ENCODE data around the gene C2CD4D. TPM values are rescaled to one million over a fixed set of nuclear protein-coding genes. Genes with fewer than 3 reads are reported as not detected.

Gene C2CD4D
- total and polyA plus RNA-seq, 12 donors: 0.04 TPM; not detected in 11

- Histone ChIP-seq H3K27ac (peak within 1 kb of the TSS in 8 of 10 donors; percentile 1 to 64 (median 52)), H3K9me3 (no peaks in the 10 kb centered on the region), H3K36me3 (peaks cover 0 to 10% (median 0%) of the 10 kb centered on the region in 9 donors), H3K4me3 (peak within 1 kb of the TSS; percentile 55 to 81 (median 70)), H3K27me3 (no peaks in the 10 kb centered on the region), H3K4me1 (peaks cover 0 to 25% (median 14%) of the 10 kb centered on the region in 9 donors)
- peak in 6 of 9 donors; percentile 22 to 53 (median 40) for TF ChIP-seq CTCF (IDR thresholded peaks at IDR 0.05)
- DNase-seq (peak; percentile 96 to 99), ATAC-seq (peak; percentile 99 to 100 (median 100))
- WGBS, 2 donors: 1% methylated on average over 58 of the region's 58 CpGs
- intact Hi-C loops (cut with DNase I): no loop called here
These were observed 49.3 kb downstream of the C2CD4D start, which contains the start of gene TDRKH for GRCh38 chr1:151790071-151790939. TDRKH (minus strand) TSS chr1:151790500; CDS start chr1:151783022, 7,478 bp downstream.

Other genes starting within 250 kb of the C2CD4D start
- gene SNX27, start 227.8 kb downstream of the C2CD4D start, total RNA-seq: 10 to 100 TPM; 26.9 to 37.8 (median 33.4) TPM
- 1 to 10 TPM; 6.5 to 7.1 TPM for gene SNX27, start 227.8 kb downstream of the C2CD4D start, polyA plus RNA-seq
- not detected for gene CELF3, start 123.0 kb downstream of the C2CD4D start, total RNA-seq
- under 1 TPM in 1 of 2 donors, not detected in 1; 0.04 TPM for gene CELF3, start 123.0 kb downstream of the C2CD4D start, polyA plus RNA-seq
- gene RIIAD1, start 118.3 kb downstream of the C2CD4D start, total RNA-seq: 10 to 100 TPM in 2 of 10 donors, 1 to 10 TPM in 8; 3.4 to 11.4 (median 7.1) TPM
- 1 to 10 TPM in 1 of 2 donors, not detected in 1; 5.5 TPM for gene RIIAD1, start 118.3 kb downstream of the C2CD4D start, polyA plus RNA-seq
- gene MRPL9, start 76.3 kb downstream of the C2CD4D start, total RNA-seq: 10 to 100 TPM; 39.9 to 53.4 (median 46.4) TPM
- 10 to 100 TPM; 55.2 to 57.7 TPM for gene MRPL9, start 76.3 kb downstream of the C2CD4D start, polyA plus RNA-seq
- gene TDRKH, start 49.3 kb downstream of the C2CD4D start, total RNA-seq: 1 to 10 TPM; 3.4 to 7.6 (median 5.1) TPM
- gene TDRKH, start 49.3 kb downstream of the C2CD4D start, polyA plus RNA-seq: 1 to 10 TPM; 3.6 to 4.9 TPM
- gene LINGO4, start 34.4 kb downstream of the C2CD4D start, total RNA-seq: 1 to 10 TPM in 3 of 10 donors, under 1 TPM in 7; 0.17 to 2.7 (median 0.71) TPM
- under 1 TPM; 0.10 to 0.51 TPM for gene LINGO4, start 34.4 kb downstream of the C2CD4D start, polyA plus RNA-seq
- gene RORC, start 8.0 kb downstream of the C2CD4D start, total RNA-seq: 10 to 100 TPM in 8 of 10 donors, 1 to 10 TPM in 2; 5.9 to 21.0 (median 15.3) TPM
- gene RORC, start 8.0 kb downstream of the C2CD4D start, polyA plus RNA-seq: 10 to 100 TPM in 1 of 2 donors, 1 to 10 TPM in 1; 4.0 to 12.2 TPM
- under 1 TPM in 1 of 10 donors, not detected in 9; 0.25 TPM for gene THEM5, start 13.9 kb upstream of the C2CD4D start, total RNA-seq
- not detected for gene THEM5, start 13.9 kb upstream of the C2CD4D start, polyA plus RNA-seq
- gene THEM4, start 69.7 kb upstream of the C2CD4D start, total RNA-seq: 10 to 100 TPM; 14.5 to 18.6 (median 16.2) TPM
- 10 to 100 TPM; 13.9 to 32.5 TPM for gene THEM4, start 69.7 kb upstream of the C2CD4D start, polyA plus RNA-seq
- gene S100A10, start 154.0 kb upstream of the C2CD4D start, total RNA-seq: 100 to 1,000 TPM in 9 of 10 donors, 10 to 100 TPM in 1; 71.3 to 519 (median 235) TPM
- 100 to 1,000 TPM; 319 to 412 TPM for gene S100A10, start 154.0 kb upstream of the C2CD4D start, polyA plus RNA-seq
- 100 to 1,000 TPM in 2 of 10 donors, 10 to 100 TPM in 8; 41.4 to 215 (median 51.6) TPM for gene S100A11, start 197.2 kb upstream of the C2CD4D start, total RNA-seq
- gene S100A11, start 197.2 kb upstream of the C2CD4D start, polyA plus RNA-seq: 100 to 1,000 TPM; 477 to 593 TPM
- gene TCHHL1, start 249.2 kb upstream of the C2CD4D start, total RNA-seq: not detected
- not detected for gene TCHHL1, start 249.2 kb upstream of the C2CD4D start, polyA plus RNA-seq